NCI-H526 (cell line): ENCODE data around the gene ZNF468.
A peak's percentile ranks its signal among the peaks of the same experiment; 100 is the strongest.
"Not testable (repeated sequence)": the region's sequence is repeated elsewhere in the genome, so short reads cannot be mapped to it uniquely, and the experiment has no call there.

ENCODE experiments used
- DNase-seq, 2 experiments: peaks; one replicate each; lab custom pipeline; 2025; lab: John Stamatoyannopoulos, UW

Gene ZNF468

GRCh38 chr19:52857378-52858191, at the start of gene ZNF468:
ZNF468 (minus strand) TSS chr19:52857619; CDS start chr19:52854272, 3,347 bp downstream.
- DNase-seq, result peak; percentile 83 to 88

GRCh38 chr19:52904052-52904780, 46.8 kb upstream of the ZNF468 start:
- DNase-seq, result not testable (repeated sequence)

GRCh38 chr19:52901842-52902241, 44.4 kb upstream of the ZNF468 start:
- DNase-seq, result no peak

- DNase-seq, result not testable (repeated sequence)
Measured at GRCh38 chr19:52898596-52898995, 41.2 kb upstream of the ZNF468 start.

GRCh38 chr19:52898101-52898500, 40.7 kb upstream of the ZNF468 start:
- DNase-seq, result no peak

GRCh38 chr19:52897138-52897935, 39.9 kb upstream of the ZNF468 start, which contains the start of gene ZNF320:
ZNF320 (minus strand) TSS chr19:52897635; CDS start chr19:52890255, 7,380 bp downstream.
- DNase-seq, result peak; percentile 95 to 99

- peak; percentile 38 to 47 for DNase-seq
Measured at GRCh38 chr19:52896431-52897137, 39.2 kb upstream of the ZNF468 start.

- no peak for DNase-seq
Measured at GRCh38 chr19:52891336-52891735, 33.9 kb upstream of the ZNF468 start.

- no peak for DNase-seq
Measured at GRCh38 chr19:52889931-52890330, 32.5 kb upstream of the ZNF468 start.

GRCh38 chr19:52889076-52889475, 31.7 kb upstream of the ZNF468 start:
- no peak for DNase-seq

GRCh38 chr19:52880895-52881389, 23.5 kb upstream of the ZNF468 start:
- no peak for DNase-seq

- DNase-seq, result not testable (repeated sequence)
Measured at GRCh38 chr19:52872996-52873395, 15.6 kb upstream of the ZNF468 start.

- no peak for DNase-seq
Measured at GRCh38 chr19:52871466-52871865, 14.0 kb upstream of the ZNF468 start.

GRCh38 chr19:52868031-52868430, 10.6 kb upstream of the ZNF468 start:
- not testable (repeated sequence) for DNase-seq

GRCh38 chr19:52856540-52857377, 660 bp downstream of the ZNF468 start:
- DNase-seq, result peak in 1 of 2 experiments; percentile 51

GRCh38 chr19:52847352-52847751, 10.1 kb downstream of the ZNF468 start:
- not testable (repeated sequence) for DNase-seq

GRCh38 chr19:52840825-52841465, 16.5 kb downstream of the ZNF468 start:
- not testable (repeated sequence) for DNase-seq

- DNase-seq, result not testable (repeated sequence)
Measured at GRCh38 chr19:52834289-52834688, 23.1 kb downstream of the ZNF468 start.

- not testable (repeated sequence) for DNase-seq
Measured at GRCh38 chr19:52833541-52833940, 23.9 kb downstream of the ZNF468 start.

- DNase-seq, result not testable (repeated sequence)
Measured at GRCh38 chr19:52829866-52830265, 27.6 kb downstream of the ZNF468 start.
